ENCODE measurements around the gene NPAS3.

DNA sequence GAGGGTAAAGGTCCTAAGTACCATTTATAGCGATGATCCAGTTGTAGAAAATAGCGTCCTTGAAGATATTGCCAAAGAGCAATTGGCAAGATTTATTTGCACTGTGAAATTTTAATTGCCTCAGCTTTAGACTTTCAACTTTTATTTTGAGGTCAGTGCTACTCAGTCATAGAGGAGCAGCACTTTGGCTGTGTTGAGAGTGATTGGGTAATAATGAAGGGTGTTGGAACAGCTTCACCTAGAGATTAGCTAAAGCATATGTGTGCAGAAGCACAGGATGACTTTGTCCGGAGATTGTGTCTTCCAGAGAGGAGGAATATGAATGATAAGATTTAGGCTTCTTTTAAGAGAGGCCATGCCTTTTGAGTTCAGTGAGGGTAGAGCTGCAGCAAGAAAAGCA, 164.8 kb downstream of the NPAS3 start:
- TF ChIP-seq POLR2A (IDR thresholded peaks at IDR 0.05) = no peak
- TF ChIP-seq, protein P1, sequence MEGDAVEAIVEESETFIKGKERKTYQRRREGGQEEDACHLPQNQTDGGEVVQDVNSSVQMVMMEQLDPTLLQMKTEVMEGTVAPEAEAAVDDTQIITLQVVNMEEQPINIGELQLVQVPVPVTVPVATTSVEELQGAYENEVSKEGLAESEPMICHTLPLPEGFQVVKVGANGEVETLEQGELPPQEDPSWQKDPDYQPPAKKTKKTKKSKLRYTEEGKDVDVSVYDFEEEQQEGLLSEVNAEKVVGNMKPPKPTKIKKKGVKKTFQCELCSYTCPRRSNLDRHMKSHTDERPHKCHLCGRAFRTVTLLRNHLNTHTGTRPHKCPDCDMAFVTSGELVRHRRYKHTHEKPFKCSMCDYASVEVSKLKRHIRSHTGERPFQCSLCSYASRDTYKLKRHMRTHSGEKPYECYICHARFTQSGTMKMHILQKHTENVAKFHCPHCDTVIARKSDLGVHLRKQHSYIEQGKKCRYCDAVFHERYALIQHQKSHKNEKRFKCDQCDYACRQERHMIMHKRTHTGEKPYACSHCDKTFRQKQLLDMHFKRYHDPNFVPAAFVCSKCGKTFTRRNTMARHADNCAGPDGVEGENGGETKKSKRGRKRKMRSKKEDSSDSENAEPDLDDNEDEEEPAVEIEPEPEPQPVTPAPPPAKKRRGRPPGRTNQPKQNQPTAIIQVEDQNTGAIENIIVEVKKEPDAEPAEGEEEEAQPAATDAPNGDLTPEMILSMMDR (IDR thresholded peaks at IDR 0.05) = no peak

All from breast epithelium (tissue), 3 donors.